ENCODE results near the gene CHD3. TPM values are rescaled to one million over a fixed set of nuclear protein-coding genes. Genes with fewer than 3 reads are reported as not detected.

CHD3 gene
- total and polyA plus RNA-seq, 2 donors from 2014 or later: 41.5 to 94.6 TPM

DNA sequence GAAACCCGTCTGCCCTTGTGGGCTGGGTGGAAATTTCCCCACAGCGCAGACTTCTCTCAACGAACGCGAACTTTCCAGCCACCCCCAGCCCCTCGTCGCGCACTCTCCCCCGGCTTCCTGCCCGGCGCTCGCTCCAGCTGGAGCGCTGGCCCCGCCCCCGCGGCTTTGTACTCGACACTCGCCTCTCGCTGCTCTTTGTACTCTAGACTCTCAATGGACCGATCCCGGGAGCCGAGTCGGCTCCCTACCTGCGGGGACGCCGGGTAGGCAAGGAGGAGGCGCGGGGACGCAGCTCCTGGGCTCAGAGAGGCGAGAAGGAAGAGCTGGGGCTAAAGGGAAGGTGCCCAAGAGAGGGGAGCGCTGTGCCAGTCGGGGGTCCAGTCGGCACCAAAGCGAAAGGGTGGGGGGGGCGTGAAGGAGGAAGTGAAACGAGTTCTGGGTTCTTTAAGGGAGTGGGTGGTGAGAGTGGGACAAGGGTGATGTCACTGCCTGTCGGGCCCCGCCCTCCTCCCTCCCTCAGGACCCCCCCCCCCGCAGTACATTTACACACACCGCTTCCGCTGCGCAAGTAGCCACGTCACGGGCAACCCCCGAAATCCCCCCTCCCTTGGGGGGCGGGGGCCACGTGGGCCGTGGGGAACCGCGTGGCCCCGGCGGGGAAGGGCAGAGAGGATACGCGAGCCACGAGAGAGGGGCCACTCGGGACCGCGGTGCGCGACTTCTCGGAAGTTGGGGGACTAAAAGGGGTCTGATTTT lies 44.9 kb upstream of the CHD3 start:
- no peak for FAIRE-seq
- Histone ChIP-seq H3K4me3 (ENCODE audit: low read length in 3 of 3) (peak overlapping the region; percentile 75 to 94 (median 84)), H3K4me1 (ENCODE audit: control insufficient read depth in 2 of 3, insufficient read depth in 2 of 3, low read depth in 1 of 3, low read length in 3 of 3) (peaks cover 7 to 34% (median 13%) of the 10 kb centered on the region in 3 donors), H3K27me3 (ENCODE audit: control insufficient read depth, insufficient read depth, low read length) (no peaks in the 10 kb centered on the region), H3K36me3 (ENCODE audit: control insufficient read depth in 2 of 3, insufficient read depth in 3 of 3, low read length in 3 of 3) (peaks cover 0 to 12% (median 3%) of the 10 kb centered on the region in 3 donors), H3K27ac (ENCODE audit: low read depth in 2 of 2, low read length in 2 of 2) (peak overlapping the region; percentile 97 to 99), H3K9me3 (ENCODE audit: control insufficient read depth in 2 of 3, insufficient read depth in 1 of 3, low read length in 3 of 3) (no peaks in the 10 kb centered on the region), H3K9ac (ENCODE audit: low read length in 3 of 3) (peak overlapping the region; percentile 69 to 99 (median 83))
- DNase-seq: peak; percentile 85 to 95 (median 92)
- intact Hi-C loops (cut with DNase I): no loop called here
- TF ChIP-seq, protein P1, sequence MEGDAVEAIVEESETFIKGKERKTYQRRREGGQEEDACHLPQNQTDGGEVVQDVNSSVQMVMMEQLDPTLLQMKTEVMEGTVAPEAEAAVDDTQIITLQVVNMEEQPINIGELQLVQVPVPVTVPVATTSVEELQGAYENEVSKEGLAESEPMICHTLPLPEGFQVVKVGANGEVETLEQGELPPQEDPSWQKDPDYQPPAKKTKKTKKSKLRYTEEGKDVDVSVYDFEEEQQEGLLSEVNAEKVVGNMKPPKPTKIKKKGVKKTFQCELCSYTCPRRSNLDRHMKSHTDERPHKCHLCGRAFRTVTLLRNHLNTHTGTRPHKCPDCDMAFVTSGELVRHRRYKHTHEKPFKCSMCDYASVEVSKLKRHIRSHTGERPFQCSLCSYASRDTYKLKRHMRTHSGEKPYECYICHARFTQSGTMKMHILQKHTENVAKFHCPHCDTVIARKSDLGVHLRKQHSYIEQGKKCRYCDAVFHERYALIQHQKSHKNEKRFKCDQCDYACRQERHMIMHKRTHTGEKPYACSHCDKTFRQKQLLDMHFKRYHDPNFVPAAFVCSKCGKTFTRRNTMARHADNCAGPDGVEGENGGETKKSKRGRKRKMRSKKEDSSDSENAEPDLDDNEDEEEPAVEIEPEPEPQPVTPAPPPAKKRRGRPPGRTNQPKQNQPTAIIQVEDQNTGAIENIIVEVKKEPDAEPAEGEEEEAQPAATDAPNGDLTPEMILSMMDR (IDR thresholded peaks at IDR 0.05; ENCODE audit: borderline replicate concordance, extremely low read depth, insufficient read depth): no peak

DNA sequence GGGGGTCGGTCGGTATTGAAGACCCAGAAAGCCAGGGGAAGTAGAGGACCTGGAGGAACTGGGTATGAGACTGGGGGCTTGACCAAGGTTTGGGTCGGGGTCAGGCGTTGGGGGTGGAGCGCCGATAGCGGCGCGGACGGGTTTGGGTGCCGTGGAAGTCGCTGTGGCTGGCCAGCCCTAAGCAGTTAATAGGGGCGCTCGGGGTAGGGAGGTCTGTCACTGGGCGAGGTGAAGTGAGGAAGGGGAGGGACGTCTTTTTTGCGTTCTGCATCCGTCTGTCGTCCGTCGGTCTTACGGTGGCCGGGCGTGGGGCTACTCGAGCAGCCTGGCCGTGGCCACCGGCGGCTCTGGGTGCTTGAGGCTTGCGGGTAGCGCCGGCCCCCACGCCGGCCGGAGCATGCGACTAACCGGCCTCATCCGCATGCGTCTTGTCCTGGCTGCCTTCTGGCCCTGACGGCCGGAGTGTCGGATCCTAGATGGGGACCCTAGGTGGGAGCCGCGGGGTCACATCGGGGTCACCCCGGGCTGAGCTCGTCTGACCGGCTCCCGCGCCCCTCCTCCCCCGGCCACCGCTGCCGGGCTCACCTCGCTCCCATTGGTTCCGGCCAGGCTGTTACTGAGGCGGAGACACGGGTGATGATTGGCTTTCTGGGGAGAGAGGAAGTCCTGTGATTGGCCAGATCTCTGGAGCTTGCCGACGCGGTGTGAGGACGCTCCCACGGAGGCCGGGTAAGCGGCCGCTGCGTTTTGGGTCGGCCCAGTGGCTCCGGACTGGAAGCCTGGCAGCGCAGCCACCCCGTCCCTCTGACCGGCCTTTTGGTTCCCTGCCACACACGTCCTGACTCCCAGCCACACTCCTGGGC lies 44.1 kb upstream of the CHD3 start:
- Histone ChIP-seq H3K27me3 (ENCODE audit: control insufficient read depth, insufficient read depth, low read length) (no peaks in the 10 kb centered on the region), H3K27ac (ENCODE audit: low read depth in 2 of 2, low read length in 2 of 2) (peak overlapping the region; percentile 97 to 99), H3K9ac (ENCODE audit: low read length in 3 of 3) (peak overlapping the region; percentile 53 to 99 (median 83)), H3K9me3 (ENCODE audit: control insufficient read depth in 2 of 3, insufficient read depth in 1 of 3, low read length in 3 of 3) (no peaks in the 10 kb centered on the region), H3K4me1 (ENCODE audit: control insufficient read depth in 2 of 3, insufficient read depth in 2 of 3, low read depth in 1 of 3, low read length in 3 of 3) (peaks cover 7 to 25% (median 8%) of the 10 kb centered on the region in 3 donors), H3K4me3 (ENCODE audit: low read length in 3 of 3) (peak overlapping the region; percentile 75 to 94 (median 84)), H3K36me3 (ENCODE audit: control insufficient read depth in 2 of 3, insufficient read depth in 3 of 3, low read length in 3 of 3) (peaks cover 0 to 12% (median 9%) of the 10 kb centered on the region in 3 donors)
- TF ChIP-seq, protein P1 (IDR thresholded peaks at IDR 0.05; ENCODE audit: borderline replicate concordance, extremely low read depth, insufficient read depth): no peak
- peak; percentile 92 to 97 (median 96) for DNase-seq
- peak; percentile 84 for FAIRE-seq
- intact Hi-C loops (cut with DNase I): no loop called here

DNA sequence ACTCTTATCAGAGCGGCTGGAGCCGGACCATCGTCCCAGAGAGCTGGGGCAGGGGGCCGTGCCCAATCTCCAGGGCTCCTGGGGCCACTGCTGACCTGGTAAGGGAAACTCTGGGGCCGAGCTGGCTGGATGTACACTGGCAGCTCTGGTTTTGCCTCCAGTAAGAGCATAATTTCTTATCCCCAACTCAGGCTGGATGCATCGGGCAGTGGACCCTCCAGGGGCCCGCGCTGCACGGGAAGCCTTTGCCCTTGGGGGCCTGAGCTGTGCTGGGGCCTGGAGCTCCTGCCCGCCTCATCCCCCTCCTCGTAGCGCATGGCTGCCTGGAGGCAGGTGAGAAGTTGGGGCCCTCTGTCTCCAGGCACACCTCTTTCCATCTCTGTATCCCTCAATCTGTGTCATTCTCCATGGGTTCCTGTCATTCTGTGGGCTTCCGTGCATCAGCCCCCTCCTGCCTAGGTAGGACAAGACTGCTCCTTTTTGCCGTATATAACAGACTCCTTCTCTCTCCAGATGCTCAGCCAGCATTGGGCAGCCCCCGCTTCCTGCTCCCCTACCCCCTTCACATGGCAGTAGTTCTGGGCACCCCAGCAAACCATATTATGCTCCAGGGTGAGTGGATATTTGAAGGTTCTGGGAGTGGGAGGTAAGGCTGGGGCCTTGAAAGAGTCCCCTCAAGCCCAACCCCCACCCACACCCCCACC lies 43.1 kb upstream of the CHD3 start:
- H3K9ac ChIP-seq (ENCODE audit: low read length in 3 of 3): peak overlapping the region in 1 of 3 donors; percentile 58
- H3K4me1 ChIP-seq (ENCODE audit: control insufficient read depth in 2 of 3, insufficient read depth in 2 of 3, low read depth in 1 of 3, low read length in 3 of 3): peaks cover 7 to 21% (median 8%) of the 10 kb centered on the region in 3 donors
- H3K27ac ChIP-seq (ENCODE audit: low read depth in 2 of 2, low read length in 2 of 2): peak overlapping the region; percentile 97 to 99
- TF ChIP-seq, protein P1 (IDR thresholded peaks at IDR 0.05; ENCODE audit: borderline replicate concordance, extremely low read depth, insufficient read depth): no peak
- H3K27me3 ChIP-seq (ENCODE audit: control insufficient read depth, insufficient read depth, low read length): no peaks in the 10 kb centered on the region
- intact Hi-C loops (cut with DNase I): no loop called here
- peaks cover 0 to 19% (median 17%) of the 10 kb centered on the region in 3 donors for H3K36me3 ChIP-seq (ENCODE audit: control insufficient read depth in 2 of 3, insufficient read depth in 3 of 3, low read length in 3 of 3)
- FAIRE-seq: no peak
- H3K9me3 ChIP-seq (ENCODE audit: control insufficient read depth in 2 of 3, insufficient read depth in 1 of 3, low read length in 3 of 3): no peaks in the 10 kb centered on the region
- H3K4me3 ChIP-seq (ENCODE audit: low read length in 3 of 3): peak overlapping the region in 1 of 3 donors; percentile 94
- peak in 1 of 5 donors; percentile 62 for DNase-seq
